Dedifferentiated amniotic fluid mesenchymal stem cell (primary cell): Measurements from ENCODE around the gene SAT1.
"Not testable (repeated sequence)": the region's sequence is repeated elsewhere in the genome, so short reads cannot be mapped to it uniquely, and the experiment has no call there.

Experiments used
- DNase-seq: peaks from one replicate; pipeline ENCODE4 v3.0.0-alpha.2; 2016; ENCODE audit errors: extremely low spot score

Gene SAT1

GRCh38 chrX:23782863-23783588, at the start of gene SAT1:
SAT1 (plus strand) TSS chrX:23783173; CDS start chrX:23783352, 179 bp downstream.
- DNase-seq = peak; percentile 92

GRCh38 chrX:23736030-23736429, 46.9 kb upstream of the SAT1 start:
- no peak for DNase-seq

DNA sequence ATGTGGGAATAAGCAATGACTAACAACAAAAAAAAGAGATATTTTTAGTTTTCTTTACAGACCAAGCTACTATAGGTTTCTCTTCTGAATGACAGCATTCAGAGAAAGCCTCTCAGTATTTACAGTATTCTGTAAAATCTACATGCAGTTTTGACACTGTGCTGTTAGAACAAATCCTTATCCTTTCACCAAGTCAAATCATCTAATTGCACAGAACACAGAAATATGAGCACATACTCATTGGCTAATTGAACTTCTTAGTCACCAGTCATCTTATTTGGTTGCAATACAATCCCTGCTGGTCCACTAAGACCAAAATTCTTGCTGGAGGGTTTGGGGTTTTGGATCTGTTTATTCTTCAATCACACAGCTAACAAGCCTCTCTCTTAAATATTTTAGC, 45.6 kb upstream of the SAT1 start:
- DNase-seq = no peak

- peak; percentile 70 for DNase-seq
Measured at GRCh38 chrX:23742174-23742696, 40.7 kb upstream of the SAT1 start.

- DNase-seq = peak; percentile 92
Measured at GRCh38 chrX:23742697-23743622, 40.0 kb upstream of the SAT1 start, which contains the start of gene ACOT9. ACOT9 (minus strand) TSS chrX:23743276; CDS start chrX:23743144, 132 bp downstream.

GRCh38 chrX:23743623-23743971, 39.4 kb upstream of the SAT1 start:
- not testable (repeated sequence) for DNase-seq

GRCh38 chrX:23745786-23746185, 37.2 kb upstream of the SAT1 start:
- no peak for DNase-seq

DNA sequence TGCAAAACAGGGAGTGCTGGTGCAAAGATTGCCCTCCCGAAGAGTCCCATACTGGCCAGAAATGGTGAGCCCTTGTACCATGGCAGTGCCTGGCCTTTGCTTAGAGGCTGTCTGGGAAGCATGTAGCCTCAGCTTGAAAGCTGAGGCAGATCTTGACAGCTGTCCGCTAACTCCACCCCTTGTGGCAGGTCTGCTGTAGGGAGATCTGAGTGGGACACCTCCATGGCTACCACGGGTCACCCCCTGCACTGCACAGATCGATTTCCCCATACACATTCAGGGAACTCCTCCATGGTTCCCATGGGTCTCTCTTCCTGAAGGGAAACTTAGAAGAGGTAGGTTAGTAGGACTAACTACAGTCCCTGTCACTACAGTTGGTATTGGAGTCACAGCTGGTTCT, 33.8 kb upstream of the SAT1 start:
- DNase-seq = no peak

GRCh38 chrX:23749576-23749975, 33.4 kb upstream of the SAT1 start:
- DNase-seq = no peak

DNA sequence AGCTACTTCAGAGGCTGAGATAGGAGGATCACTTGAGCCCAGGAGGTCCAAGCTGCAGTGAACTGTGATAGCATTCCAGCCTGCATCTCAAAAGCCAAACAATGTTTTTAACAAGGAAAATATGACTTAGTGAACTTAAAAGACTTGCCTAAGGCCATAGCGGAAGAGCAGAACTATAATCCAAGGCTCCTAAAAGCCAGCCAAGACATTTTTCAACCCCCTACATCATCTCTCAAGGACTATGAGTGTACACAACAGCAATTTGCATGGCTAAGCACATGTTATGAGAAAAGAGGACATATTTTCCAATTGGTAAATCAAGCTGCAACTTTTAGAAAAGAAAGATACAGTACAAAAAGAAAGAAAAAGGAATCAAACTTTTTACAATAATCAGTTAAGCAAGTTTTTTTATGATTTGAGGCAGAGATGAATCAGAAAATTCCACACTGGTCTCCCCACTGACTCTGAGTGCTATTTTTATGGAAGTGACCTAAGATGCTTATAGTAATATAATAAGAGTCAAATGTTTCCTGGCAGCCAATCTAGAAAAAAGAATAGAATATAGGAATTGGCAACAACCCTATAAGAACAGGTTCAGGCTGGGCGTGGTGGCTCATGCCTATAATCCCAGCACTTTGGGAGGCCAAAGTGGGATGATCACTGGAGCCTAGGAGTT, 30.1 kb upstream of the SAT1 start:
- peak; percentile 79 for DNase-seq

GRCh38 chrX:23754664-23755063, 28.3 kb upstream of the SAT1 start:
- no peak for DNase-seq

DNA sequence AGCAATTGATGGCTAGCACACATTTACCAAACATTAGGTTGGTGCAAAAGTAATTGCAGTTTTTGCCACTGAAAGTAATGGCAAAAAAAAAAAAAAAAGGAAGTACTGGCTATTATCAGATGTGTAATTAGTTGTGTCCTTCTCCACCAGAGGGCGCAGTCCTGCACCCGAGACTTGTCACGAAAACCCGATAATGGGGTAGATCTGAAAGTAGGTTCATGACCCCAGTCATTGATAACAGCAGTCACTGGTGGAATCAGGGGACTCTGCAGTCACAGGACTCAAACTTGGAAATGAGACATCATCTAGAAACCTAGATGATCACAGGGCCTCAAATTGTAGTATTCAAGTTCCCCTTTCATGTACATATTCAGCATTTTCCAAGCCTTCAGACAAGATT, 26.8 kb upstream of the SAT1 start:
- no peak for DNase-seq

- DNase-seq = no peak
Measured at GRCh38 chrX:23759821-23760220, 23.2 kb upstream of the SAT1 start.

GRCh38 chrX:23764188-23764984, 18.6 kb upstream of the SAT1 start:
- no peak for DNase-seq

- DNase-seq = no peak
Measured at GRCh38 chrX:23765449-23765848, 17.5 kb upstream of the SAT1 start.

DNA sequence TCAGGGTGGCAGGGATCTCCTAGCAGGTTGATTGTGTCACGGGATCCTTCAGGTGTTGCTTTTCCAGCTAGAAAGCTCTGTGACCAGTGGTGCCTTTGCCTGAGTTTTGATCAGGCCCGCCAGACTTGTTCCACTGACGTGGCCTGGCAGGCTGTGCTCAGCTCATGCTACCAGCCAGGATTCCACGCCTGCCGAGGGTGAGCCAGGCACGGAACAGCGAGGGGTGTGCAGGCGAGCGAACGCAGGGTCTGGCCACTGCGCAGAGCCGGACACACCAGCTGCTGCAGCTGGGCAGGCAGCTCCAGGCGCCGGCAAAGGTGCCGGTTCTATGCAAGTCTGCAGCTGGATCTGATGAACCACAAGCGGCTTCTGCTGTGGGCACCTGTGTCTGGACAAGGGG, 17.1 kb upstream of the SAT1 start:
- DNase-seq = no peak

DNA sequence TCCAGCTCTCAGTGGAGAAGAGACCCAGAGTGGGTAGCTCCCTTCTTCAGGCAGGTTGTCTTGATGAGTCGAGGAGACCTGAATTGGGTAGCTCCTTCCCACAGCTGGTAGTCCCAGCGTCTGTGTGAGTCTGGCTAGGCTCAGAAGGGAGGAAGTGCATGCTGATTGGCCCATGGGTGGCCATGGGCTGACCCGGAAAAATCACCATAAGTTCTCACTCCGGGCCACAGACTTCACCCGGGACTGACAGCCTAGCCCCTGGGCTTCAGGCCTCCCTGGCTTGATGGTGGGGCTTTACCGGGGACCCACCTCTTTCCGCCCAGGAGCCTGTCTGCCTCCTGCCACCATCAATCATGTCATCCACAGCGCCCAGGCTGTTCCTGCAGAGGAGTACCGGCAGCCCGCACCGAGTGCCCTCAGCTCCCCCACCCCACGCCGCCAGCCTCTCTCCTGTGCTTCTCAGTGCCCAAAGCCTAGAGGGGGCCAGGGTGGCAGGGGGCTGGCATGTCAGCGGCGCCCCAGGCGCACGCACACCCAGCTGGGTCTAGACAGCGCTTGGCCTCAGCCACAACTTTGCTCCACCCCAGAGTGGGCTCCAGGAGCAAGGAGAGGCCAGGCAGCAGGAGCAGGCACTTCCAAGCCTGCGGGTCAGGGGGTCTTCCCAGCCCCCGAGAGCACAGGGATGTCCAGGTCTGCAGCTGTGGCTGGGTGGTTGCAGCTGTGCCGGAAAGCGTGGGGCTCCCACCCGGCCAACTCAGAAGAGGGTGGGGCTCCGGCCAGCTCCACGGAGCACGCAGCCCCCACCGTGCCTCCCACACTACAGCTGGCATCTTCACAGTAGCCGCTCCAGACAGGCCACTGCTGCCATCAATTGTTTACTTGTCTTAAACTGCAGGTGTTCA, 16.1 kb upstream of the SAT1 start:
- DNase-seq = no peak

- DNase-seq = no peak
Measured at GRCh38 chrX:23770142-23770541, 12.8 kb upstream of the SAT1 start.

GRCh38 chrX:23771086-23771485, 11.9 kb upstream of the SAT1 start:
- DNase-seq = not testable (repeated sequence)

GRCh38 chrX:23773601-23774175, 9.3 kb upstream of the SAT1 start:
- DNase-seq = no peak
